B cell (primary cell): ENCODE results near the gene PFKFB3.

Experiments
- EZH2 ChIP-seq: IDR thresholded peaks from 2 replicates; pipeline ENCODE4 v1.6.1; 2012; ENCODE audit warnings: borderline replicate concordance, low read depth, mild to moderate bottlenecking, moderate library complexity, low read length; ENCODE audit not compliant: insufficient read depth, poor library complexity, severe bottlenecking
- TF ChIP-seq, protein P1 (sequence below): fragments of 200-600 bp; IDR thresholded peaks from one replicate; pipeline ENCODE4 v1.8.0; 2022; ENCODE audit warnings: antibody characterized with exemption, mild to moderate bottlenecking

DNA sequence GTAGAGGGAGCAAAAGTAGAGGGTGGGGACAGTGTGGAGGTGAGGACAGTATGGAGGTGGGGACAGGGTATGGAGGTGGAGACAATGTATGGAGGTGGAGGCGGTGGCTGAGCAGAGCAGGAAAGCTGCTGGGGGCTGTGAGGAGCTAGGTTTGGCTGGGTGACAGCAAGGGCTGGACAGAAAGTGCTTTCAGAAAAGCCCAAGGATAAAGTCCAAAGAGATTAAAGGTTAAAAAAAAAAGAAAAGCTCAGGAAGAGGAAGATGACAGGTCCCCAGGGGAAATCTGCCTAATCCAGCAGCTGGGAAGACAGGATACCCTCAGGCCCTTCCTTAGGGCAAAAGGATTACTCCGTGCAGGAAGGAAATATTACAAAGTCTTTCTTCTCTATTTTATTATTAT lies 32.1 kb upstream of the PFKFB3 start:
- TF ChIP-seq, protein P1, sequence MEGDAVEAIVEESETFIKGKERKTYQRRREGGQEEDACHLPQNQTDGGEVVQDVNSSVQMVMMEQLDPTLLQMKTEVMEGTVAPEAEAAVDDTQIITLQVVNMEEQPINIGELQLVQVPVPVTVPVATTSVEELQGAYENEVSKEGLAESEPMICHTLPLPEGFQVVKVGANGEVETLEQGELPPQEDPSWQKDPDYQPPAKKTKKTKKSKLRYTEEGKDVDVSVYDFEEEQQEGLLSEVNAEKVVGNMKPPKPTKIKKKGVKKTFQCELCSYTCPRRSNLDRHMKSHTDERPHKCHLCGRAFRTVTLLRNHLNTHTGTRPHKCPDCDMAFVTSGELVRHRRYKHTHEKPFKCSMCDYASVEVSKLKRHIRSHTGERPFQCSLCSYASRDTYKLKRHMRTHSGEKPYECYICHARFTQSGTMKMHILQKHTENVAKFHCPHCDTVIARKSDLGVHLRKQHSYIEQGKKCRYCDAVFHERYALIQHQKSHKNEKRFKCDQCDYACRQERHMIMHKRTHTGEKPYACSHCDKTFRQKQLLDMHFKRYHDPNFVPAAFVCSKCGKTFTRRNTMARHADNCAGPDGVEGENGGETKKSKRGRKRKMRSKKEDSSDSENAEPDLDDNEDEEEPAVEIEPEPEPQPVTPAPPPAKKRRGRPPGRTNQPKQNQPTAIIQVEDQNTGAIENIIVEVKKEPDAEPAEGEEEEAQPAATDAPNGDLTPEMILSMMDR, result no peak
- no peak for TF ChIP-seq EZH2
